Skin of body (tissue), 2 donors: ENCODE data around the gene TRAF6. TPM values are rescaled to one million over a fixed set of nuclear protein-coding genes. Genes with fewer than 3 reads are reported as not detected.
"Not testable (repeated sequence)": the region's sequence is repeated elsewhere in the genome, so short reads cannot be mapped to it uniquely, and the experiment has no call there.

ENCODE experiments used
- DNase-seq: peaks from one replicate; lab custom pipeline; 2025; lab: John Stamatoyannopoulos, UW
- total RNA-seq: library from RNA; depleted of rRNA; stranded (reverse); fragments of >200 nt; gene quantifications from one replicate; pipeline ENCODE4 v1.2.3, GENCODE V29; 2014

The TRAF6 gene
- total RNA-seq, 1 donor from 2014 or later, result 10.0 TPM

DNA sequence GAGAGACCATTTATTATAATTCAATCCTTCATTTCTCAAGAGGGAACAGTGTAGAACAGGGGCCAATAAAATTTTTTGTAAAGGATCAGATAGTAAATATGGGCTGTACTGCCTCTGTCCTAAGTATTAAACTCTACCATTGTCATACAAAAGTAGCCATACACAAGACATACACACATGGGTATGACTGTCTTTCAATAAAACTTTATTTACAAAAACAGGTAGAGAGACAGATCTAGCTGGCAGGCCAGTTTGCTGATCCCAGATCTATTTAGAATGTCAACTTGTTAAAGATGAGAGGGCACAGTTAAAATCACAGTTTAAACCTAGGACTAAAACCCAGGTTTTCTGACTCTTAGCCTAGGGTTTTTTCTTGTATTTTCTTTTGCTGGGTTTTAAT, 16.7 kb downstream of the TRAF6 start:
- DNase-seq, result no peak

DNA sequence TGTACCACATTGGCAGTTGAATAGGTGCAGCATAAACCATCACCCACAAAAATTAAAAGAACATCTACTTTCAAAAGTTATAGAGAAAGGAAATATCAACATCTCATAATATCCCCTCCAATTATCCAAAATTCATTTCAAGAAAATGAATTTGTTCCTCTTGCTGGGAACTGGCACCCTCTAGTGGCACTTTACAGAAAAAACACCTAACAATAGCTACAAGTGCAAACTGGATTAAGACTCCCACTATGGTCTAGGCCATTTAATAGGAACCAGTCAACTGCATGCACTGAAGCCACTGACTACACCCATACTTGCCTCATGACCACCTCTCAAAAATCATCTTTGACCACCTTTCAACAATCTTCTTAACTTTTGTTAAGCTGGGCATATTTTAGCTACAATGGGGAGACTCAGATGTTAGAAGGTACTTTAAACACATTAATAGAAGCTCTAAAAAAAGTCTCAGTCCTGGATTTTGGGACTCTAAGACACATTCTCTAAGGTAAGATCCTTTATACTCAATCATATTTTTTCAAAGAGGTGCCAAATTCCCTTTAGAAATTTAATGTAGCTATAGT, 17.3 kb downstream of the TRAF6 start:
- DNase-seq, result no peak

DNA sequence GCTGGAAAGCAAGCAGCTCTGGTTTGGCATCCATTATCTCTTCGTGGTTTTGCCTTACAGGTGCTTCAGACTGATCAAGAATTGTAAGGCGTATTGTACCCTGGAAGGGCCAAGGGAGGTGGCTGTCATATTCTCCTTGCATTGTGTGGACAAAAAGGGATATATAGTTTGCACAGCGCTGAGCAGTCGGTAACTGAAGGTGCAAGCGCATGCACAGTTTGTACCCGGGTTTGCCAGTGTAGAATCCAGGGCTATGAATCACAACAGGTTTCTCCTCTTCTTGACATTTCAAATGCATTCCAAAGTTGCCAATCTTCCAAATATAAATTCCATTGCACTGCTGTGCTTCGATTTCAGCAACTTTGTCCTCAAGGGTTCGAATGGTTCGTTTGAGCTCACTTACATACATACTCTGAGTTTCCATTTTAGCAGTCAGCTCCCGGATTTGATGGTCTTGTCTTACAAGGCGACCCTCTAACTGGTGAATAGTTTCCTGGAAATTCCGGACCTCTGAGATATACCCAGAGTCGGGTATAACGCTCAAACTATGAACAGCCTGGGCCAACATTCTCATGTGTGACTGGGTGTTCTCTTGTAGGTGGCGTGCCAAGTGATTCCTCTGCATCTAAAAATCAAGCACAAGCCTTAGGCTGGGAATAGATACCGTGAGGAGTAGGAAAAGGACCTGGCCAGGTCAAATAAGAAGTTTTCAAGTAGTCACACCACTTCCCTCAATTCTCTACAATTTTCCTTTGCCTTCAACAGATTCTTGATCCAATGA, 19.9 kb downstream of the TRAF6 start:
- no peak for DNase-seq

DNA sequence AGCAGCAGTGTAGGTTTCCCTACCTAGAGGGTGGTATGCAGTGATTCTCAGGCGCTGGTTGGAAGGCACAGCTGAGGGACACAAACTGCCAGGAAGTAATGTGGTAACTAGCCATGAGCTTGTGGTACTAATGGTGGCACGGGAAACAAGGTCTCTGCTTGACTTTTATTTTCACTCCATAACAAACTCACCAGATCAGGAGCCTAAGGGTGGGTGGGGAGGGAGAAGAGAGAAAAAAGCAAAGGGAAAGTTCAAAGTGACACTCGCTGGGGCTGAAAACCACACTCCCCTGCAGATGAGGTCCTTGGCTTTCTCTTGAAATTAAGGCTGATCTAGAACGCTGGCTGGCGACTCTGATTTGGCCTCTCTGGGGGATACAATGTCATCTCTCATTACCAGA, 22.0 kb downstream of the TRAF6 start:
- DNase-seq, result no peak

DNA sequence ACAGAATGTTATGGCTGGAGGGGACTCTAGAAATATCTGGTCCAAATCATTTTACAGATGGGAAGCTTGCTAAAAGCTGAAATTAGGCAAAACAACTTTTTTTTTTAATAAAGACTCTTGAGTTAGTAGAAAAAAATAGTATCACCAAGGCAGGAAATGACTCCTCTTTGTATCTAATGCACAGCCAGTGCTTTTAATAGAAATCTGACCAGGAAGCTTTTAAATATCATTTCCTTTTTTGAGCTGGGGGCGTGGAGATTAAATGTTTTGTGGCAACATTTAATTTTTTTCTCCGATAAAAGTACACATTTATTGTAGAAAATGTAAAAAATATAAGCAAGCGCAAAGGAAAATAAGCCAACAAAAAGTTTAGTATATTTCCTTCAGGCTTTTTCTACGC, 22.5 kb downstream of the TRAF6 start:
- peak; percentile 12 for DNase-seq

DNA sequence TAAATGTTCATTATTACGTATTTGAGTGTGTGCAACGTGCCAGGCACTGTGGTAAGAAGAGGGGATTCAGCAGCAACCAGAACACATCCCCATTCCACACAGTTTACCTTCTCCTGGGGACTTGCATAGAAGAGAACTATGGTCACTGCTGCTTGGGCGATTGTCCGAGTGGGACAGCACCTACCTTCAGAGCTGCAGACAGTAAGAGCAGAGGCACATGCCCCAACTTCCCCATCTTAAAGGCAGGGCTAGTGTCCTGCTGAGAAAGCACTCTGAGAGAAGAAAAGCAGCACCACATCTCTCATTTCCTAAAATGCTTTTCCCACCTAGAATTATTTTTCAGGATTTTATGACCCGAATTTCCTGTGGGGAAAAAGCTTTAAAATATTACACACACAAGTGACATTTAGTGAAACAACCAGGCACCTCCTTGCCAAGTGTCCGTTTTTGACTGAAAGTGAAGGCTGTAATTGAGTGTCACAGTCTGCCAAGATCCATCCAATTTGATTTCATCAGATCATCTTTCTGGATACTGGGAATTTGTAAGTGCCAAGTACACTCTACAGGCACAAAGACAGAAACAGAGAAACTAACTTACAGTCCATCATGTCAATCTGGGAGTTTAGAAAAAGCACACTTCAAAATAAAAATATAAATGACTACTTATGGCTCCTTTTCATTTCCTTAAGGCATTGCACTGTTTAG, 24.6 kb downstream of the TRAF6 start:
- DNase-seq, result no peak

DNA sequence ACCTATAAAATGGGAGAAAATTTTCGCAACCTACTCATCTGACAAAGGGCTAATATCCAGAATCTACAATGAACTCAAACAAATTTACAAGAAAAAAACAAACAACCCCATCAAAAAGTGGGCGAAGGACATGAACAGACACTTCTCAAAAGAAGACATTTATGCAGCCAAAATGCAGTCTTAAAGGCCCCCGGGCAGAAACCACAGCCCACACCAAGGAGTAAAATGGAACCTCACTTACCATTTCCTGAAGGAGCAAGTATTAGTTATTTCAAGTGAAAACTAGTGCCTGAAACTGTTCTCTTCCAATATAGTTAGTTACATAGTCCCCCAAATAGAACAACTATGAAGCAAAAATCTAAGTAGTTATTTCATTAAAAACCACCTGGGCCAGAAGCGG, 27.0 kb downstream of the TRAF6 start:
- DNase-seq, result not testable (repeated sequence)

DNA sequence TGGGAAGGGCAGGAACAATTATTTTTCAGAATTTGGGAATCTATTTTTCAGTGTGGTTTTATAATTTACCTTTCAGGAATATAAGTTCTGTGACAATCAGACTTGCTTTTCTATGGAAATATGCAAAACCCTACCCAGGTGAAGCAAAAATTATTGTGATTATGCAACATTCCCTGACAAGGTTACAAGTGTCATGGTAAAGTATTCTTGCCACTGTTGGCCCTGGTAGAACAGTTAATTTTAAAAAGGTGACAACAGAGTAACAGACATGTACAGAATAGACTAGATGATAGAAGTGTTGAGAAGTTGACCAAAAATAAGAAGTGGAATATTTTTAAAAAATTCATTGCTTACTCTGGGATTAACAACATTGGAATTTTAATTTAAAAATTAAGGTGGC, 29.2 kb downstream of the TRAF6 start:
- no peak for DNase-seq

DNA sequence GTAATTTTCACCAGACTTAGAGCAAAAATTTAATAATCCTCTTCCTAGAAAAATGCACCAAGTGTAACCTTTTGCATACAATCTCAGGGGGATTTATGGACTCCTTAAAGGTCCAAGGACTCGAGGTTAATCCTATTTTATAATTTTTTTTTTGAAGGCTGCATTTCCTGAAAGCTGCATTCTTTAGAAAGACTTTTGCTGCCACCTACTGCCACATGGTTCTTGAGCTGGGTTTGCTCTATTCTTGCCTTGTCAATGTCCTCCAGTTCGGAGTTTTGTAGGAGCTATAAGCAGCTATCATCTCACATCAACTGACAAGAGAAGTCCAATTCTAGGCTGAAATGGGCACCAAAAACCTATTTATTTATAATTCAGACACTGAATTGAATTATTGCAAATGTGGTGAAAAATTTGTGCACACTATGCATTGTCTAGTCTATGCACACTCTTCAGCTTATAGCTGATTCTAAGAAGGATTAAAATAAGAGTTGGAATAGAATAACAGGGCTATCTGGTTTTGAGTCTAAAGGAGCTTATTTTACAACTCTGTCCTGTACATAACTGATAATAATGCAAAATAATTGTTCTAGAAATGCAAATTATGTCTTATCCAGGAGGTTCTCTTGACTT, 31.3 kb downstream of the TRAF6 start:
- peak; percentile 42 for DNase-seq

DNA sequence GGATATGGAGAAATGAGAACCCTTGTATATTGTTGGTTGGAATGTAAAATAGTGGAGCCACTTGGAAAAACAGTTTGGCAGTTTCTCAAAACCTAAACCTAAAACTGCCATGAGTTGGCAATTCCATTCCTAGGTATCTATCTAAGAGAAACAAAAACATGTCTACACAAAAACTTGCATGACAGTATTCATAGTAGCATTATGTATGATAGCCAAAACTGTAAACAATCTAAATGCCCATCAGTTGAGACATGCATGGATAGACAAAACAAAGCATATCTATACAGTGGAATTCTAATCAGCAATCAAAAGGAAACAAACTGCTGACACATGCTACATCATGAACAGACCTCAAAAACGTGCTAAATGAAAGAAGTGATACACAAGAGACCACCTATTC, 34.9 kb downstream of the TRAF6 start:
- no peak for DNase-seq

DNA sequence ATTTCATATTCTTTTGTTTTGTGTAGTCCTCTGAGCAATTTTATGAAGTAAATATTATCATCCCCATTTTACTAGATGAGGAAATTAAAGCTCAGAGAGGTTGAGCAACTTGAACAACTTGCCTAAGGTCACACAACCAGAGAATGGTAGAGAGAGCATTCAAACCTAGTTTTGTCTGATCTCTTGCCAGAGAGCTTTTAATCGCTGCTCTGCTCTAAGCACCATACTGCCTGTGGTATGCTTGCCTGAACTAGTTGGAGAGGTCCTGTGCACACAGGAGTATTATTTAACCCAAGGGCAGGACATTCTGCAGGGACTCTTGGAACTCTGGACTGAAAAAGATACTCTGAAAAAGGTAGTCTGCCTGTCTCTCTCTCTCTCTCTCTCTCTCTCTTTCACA, 38.5 kb downstream of the TRAF6 start:
- no peak for DNase-seq

DNA sequence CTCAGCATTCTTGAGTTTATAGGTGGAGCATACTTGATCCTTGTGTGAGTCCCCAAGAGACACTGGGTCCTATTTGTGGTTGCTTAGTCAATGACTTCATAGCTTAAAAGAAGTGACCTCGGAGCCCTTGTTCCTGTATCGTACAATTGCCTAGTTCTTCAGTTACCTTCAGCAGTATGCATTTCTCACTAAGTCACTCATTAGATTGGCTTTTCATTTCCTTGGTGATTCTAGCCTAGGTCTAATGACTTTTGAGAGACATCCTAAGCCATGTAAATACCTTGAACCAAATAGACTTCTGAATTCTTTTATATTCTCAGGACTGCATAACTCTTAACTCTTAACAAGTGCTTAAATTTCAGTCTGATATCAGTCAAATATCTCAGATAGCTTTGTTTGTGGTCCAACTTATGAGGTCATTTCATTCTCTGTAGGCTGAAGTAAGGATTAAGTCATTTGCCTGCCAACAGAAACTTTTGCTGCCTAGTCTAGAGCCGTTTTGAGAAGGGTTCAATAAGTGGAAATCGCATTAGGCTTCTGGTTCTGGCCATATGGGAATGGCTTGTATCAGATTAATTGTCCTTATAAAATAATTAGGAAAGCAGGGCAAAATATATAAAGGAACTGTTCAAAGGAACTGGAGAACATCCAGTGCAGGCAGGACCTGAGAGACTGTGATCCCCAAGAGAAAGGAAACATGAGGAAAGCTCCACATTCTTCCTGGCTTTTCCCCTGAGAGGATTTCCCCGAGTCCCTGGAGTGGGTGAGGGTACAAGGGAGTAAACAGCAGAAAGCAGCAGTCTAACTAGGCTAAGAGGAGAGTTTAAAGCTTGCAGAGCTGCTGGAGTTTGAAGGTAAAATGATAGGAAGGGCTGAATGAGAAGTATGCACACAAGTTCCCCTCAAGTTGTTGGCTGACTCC, 39.9 kb downstream of the TRAF6 start:
- DNase-seq, result peak; percentile 45

DNA sequence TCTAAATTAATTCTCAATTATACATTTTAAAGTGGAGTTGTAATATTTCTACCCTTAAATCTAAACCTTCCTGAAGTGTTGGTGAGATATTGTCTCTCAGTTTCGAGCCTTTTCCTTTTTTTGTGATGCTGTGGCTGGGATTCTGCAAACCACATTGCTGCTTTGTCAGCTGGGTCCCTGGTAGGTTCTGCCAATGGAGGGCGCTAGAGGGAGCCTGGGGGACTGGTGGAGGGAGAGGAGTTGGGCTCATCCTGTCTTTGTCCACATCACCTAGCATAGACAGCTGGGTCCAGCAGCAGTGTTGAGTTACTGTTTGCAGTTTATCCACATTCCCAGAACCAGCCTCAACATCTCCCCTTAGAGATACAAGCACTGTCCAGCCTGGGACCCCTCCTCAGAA, 41.0 kb downstream of the TRAF6 start:
- no peak for DNase-seq

DNA sequence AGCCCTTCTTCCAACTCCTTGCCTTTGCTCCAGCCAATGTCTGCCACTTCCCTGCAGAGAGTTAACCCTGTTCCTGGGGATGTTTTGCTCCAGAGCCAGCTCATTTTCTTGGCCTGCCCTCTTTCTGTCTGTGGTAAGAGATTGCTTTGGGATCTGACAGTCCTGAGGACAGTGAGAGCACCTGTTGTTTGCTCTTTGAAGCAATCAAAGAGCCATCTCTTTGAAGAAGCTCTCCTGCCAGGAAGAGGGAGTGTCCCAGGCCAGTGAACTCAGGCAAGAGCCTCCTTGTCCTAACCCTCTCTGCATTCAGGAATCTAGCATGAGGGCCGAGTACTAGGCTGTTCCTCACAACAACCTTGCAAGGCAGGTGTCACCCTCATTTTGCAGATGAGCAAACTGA, 42.2 kb downstream of the TRAF6 start:
- no peak for DNase-seq

DNA sequence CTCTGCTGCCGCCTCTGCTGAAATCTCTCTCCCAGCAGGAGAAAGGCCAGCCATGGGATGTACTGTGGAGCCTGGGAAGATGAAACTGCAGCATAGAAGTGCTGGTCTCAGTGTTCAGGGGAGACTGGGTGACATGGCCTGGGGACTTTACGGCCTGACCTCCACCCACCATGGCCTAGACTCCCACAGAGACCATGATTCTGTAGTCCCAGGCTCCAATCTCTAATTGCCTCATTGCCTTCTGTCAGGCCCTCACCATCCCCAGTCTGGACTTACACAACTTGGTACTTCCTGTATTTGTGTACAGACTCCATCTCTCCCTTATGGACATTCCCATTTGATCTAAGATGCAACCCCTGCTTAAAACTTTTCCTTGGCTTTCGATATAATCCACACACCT, 43.1 kb downstream of the TRAF6 start:
- DNase-seq, result no peak

DNA sequence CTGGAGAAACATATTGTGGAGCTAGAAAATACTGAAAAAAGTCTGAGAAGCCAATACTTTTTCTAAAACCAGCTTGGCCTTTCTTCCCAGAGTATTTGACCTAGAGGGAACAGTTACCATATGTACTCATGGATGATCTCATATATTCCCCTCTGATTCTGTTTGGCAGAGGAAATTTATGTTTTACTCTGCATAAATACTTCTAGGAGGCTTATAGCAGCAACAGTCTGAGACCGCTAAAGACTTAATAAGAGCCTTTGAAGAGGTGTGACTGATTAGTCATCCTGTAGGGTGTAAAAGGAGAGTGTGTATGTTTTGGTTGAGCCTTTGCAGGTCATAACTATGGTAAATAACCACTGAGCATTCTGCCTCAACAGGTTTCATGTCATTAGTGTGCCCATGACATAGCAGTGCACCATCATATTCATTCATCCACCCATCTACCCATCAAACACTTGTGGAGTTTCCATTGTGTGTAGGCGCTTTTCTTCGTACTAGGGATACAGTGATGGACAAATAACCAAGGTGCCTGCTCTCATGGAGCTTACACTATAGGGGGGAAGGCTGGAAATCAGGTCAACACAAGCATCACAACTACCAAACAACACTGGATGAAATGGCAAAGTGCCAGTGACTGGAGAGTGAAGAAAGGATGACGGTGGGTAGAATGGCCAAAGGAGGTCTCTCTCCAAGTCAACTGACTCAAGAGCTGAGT, 44.5 kb downstream of the TRAF6 start:
- DNase-seq, result peak; percentile 72

DNA sequence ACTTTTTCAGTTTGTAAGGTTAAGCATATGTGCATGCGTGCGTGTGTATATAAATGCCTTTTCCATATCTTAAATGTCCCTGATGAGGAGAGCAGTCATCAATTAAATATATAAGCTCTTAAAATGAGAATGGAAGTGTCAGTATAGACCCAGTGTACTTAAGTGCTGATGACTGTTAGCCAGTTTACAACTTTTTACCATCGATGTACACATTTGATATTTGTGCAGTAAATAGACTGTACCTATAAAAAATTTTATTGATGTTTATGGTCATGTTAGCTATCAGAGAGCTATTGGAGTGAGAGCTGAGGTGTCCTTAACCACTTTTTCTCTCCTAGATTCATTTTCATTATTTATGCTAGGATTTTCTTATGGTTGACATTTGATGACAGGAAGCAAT, 45.4 kb downstream of the TRAF6 start:
- no peak for DNase-seq

DNA sequence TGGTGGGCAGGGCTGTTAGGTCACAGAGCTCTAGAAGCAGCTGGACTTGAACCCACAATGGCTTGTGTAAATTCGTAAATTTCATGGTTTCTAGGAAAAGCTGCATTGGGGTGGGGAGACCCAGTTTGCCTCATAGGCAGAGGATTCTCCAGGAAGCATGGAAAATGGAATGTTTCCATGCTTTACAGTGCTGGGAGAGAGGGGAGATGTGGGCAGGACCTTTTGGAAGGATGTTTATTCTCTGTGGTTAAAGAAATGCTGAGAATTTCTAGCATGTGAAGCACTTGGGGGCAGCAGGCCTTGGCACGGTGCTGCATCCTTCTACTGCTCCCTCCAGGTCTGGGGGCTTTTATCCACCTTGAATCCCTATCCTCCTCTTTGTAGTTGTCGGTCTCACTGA, 46.3 kb downstream of the TRAF6 start:
- DNase-seq, result no peak

DNA sequence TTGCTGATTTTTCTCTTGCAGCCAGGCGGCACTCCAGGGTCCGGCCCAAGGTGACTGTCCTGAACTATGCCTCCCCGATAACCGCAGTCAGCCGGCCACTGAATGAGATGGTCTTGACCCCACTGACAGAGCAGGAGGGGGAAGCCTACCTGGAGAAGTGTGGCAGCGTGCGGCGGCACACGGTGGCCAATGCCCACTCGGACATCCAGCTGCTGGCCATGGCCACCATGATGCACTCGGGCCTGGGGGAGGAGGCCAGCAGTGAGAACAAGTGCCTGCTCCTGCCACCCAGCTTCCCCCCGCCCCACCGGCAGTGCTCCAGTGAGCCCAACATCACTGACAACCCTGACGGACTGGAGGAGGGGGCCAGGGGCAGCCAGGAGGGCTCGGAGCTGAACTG, 47.8 kb downstream of the TRAF6 start:
- no peak for DNase-seq

DNA sequence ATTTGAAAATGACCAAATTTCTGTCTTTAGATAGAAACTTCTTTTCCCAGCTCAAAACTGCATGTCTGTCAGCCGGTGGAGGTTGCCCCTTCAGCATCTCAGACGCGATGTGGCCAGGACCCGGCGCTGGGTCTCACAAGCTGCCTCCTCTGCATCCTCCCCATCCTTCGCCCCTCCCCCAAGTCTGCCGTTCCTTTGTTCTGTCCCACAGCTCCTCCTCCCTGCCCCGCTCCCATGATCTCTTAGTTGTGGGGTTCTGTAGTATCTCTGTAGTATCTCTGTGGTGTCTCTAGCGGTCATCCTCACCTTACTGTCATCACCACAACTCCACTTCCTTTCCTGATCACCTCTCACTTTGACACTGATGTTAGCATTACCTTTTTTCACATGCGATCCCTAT, 49.9 kb downstream of the TRAF6 start:
- no peak for DNase-seq

DNA sequence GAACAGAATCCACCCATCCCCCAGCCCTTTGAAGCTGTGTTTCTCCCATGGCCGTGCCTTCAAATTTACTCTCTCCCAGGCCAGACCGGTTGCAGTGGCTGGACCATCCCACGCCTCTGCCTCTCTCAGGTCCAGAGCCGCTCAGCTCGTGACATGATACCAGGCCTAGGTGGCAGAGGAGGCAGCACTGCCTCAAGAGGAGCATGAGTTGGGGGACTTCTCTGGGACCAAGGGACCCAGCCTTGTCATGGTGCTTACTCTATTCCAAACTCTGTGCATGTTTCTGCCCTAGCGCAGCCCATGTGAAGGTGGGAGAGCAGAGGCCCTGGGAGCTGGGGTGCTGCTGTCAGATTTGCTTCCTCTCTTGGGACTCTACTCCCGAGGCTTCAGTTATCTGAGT, 51.0 kb downstream of the TRAF6 start:
- DNase-seq, result no peak
